CD14-positive monocyte (primary cell): Measurements from ENCODE around the gene MAOA. TPM values are rescaled to one million over a fixed set of nuclear protein-coding genes. Genes with fewer than 3 reads are reported as not detected.

Experiments used
- DNase-seq, 3 donors: peaks; one replicate each; pipeline ENCODE4 v3.0.0-alpha.2; 2011 to 2022
- H2AFZ ChIP-seq: 2 replicates; pipeline ENCODE4 v1.6.0; 2012; ENCODE audit warnings: mild to moderate bottlenecking, low read depth, low read length, inconsistent platforms; ENCODE audit not compliant: insufficient read depth, poor library complexity, severe bottlenecking
- H3K27ac ChIP-seq, 2 donors: 1 replicate in 1 of 2; 2 replicates in 1 of 2; pipeline ENCODE4 v1.5.1; 2012 to 2013; ENCODE audit warnings: low read length in 2 of 2, control low read depth in 1 of 2, inconsistent platforms in 1 of 2, low read depth in 1 of 2, mild to moderate bottlenecking in 1 of 2
- H3K27me3 ChIP-seq, 2 donors: one replicate each; pipeline versions ENCODE4 v1.6.0 to v1.6.1; 2011 to 2013; ENCODE audit warnings: low read length in 2 of 2; ENCODE audit not compliant: control insufficient read depth in 2 of 2, insufficient read depth in 2 of 2
- H3K36me3 ChIP-seq, 2 donors: replicated peaks in 1 of 2; 1 replicate in 1 of 2; 2 replicates in 1 of 2; pipeline versions ENCODE4 v1.5.1 to v1.6.1; 2012 to 2013; ENCODE audit warnings: low read length in 2 of 2, control low read depth in 1 of 2, inconsistent platforms in 1 of 2, mild to moderate bottlenecking in 1 of 2; ENCODE audit not compliant: insufficient read depth in 2 of 2, control insufficient read depth in 1 of 2
- H3K4me1 ChIP-seq, 2 donors: 1 replicate in 1 of 2; 2 replicates in 1 of 2; pipeline versions ENCODE4 v1.5.1 to v1.6.1; 2012 to 2013; ENCODE audit warnings: low read length in 2 of 2, control low read depth in 1 of 2, inconsistent platforms in 1 of 2, mild to moderate bottlenecking in 1 of 2, moderate library complexity in 1 of 2; ENCODE audit not compliant: insufficient read depth in 2 of 2, control insufficient read depth in 1 of 2
- H3K4me2 ChIP-seq: replicated peaks from 2 replicates; pipeline ENCODE3; 2012; ENCODE audit warnings: low read length, moderate library complexity, mild to moderate bottlenecking; ENCODE audit not compliant: poor library complexity, severe bottlenecking; ENCODE audit errors: extremely low read depth
- H3K4me3 ChIP-seq, 3 experiments: fragments of 200-600 bp in 1 of 3; sonication (generic) in 1 of 3; replicated peaks in 1 of 3; 1 replicate in 2 of 3; 2 replicates in 1 of 3; pipeline ENCODE4 v1.5.1; 2011 to 2013; ENCODE audit warnings: low read length in 3 of 3, mild to moderate bottlenecking in 3 of 3, control low read depth in 2 of 3, low read depth in 2 of 3, inconsistent platforms in 1 of 3, moderate library complexity in 1 of 3
- H3K79me2 ChIP-seq: 2 replicates; pipeline ENCODE4 v1.6.0; 2012; ENCODE audit warnings: mild to moderate bottlenecking, control low read depth, inconsistent platforms, low read length, moderate library complexity; ENCODE audit not compliant: insufficient read depth
- H3K9ac ChIP-seq: 2 replicates; pipeline ENCODE4 v1.6.0; 2017; ENCODE audit warnings: low read length, mild to moderate bottlenecking; ENCODE audit not compliant: insufficient read depth, poor library complexity, severe bottlenecking
- H3K9me3 ChIP-seq, 2 donors: replicated peaks in 1 of 2; 1 replicate in 1 of 2; 2 replicates in 1 of 2; pipeline versions ENCODE4 v1.5.1 to v1.6.1; 2012 to 2013; ENCODE audit warnings: low read length in 2 of 2, control low read depth in 1 of 2; ENCODE audit not compliant: control insufficient read depth in 1 of 2, insufficient read depth in 1 of 2
- H4K20me1 ChIP-seq: 2 replicates; pipeline ENCODE4 v1.6.0; 2012; ENCODE audit warnings: mild to moderate bottlenecking, low read length, control low read depth, moderate library complexity; ENCODE audit not compliant: insufficient read depth
- H3K27ac Mint-ChIP-seq, 7 donors: one replicate each; pipeline ENCODE4 v1.8.0; 2020; ENCODE audit warnings: mild to moderate bottlenecking in 7 of 7, mixed read lengths in 7 of 7, moderate library complexity in 6 of 7, inconsistent platforms in 2 of 7
- H3K27me3 Mint-ChIP-seq, 3 donors: one replicate each; pipeline ENCODE4 v1.8.0; 2021 to 2022; ENCODE audit warnings: low read depth in 3 of 3, mild to moderate bottlenecking in 3 of 3, mixed read lengths in 3 of 3, moderate library complexity in 3 of 3, inconsistent platforms in 1 of 3
- H3K36me3 Mint-ChIP-seq, 2 donors: one replicate each; pipeline ENCODE4 v1.8.0; 2020; ENCODE audit warnings: mixed read lengths in 2 of 2, inconsistent platforms in 1 of 2, mild to moderate bottlenecking in 1 of 2
- H3K4me1 Mint-ChIP-seq: one replicate; pipeline ENCODE4 v1.8.0; 2020; ENCODE audit warnings: mild to moderate bottlenecking, mixed read lengths
- H3K4me3 Mint-ChIP-seq, 2 donors: one replicate each; pipeline ENCODE4 v1.8.0; 2020; ENCODE audit warnings: mild to moderate bottlenecking in 2 of 2, mixed read lengths in 2 of 2, moderate library complexity in 1 of 2
- H3K9me3 Mint-ChIP-seq, 7 donors: one replicate each; pipeline ENCODE4 v1.8.0; 2020 to 2022; ENCODE audit warnings: mixed read lengths in 7 of 7, mild to moderate bottlenecking in 6 of 7, moderate library complexity in 6 of 7, inconsistent platforms in 2 of 7
- WGBS: methylation state at CpG from one replicate; pipeline ENCODE4 v1.1.5; 2013; ENCODE audit warnings: missing lambda C conversion rate; ENCODE audit not compliant: insufficient coverage; 5-methylcytosine and 5-hydroxymethylcytosine counted together
- intact Hi-C, 2 donors: fragments of 100-400 bp; cut with micrococcal nuclease; formaldehyde crosslinking; loops; one replicate each; pipeline versions ENCODE4 v1.15.0 to v1.15.1; 2023
- polyA plus RNA-seq, 3 donors: library from polyadenylated mRNA; depleted of rRNA in 1 of 3; unstranded in 2 of 3; stranded (reverse) in 1 of 3; fragments of 300-500 nt in 2 of 3; fragments of >200 nt in 1 of 3; fragmentation: Illumina TruSeq in 2 of 3; gene quantifications; 1 replicate in 2 of 3; 2 replicates in 1 of 3; pipeline ENCODE4 v1.2.3, GENCODE V29; 2012 to 2021
- TF ChIP-seq, protein P1 (sequence below): fragments of 200-600 bp; IDR thresholded peaks from one replicate; pipeline ENCODE4 v1.8.0; 2022; ENCODE audit warnings: antibody characterized with exemption, mild to moderate bottlenecking

Gene MAOA
- polyA plus RNA-seq, 3 donors = 0.11 to 0.56 (median 0.15) TPM

DNA sequence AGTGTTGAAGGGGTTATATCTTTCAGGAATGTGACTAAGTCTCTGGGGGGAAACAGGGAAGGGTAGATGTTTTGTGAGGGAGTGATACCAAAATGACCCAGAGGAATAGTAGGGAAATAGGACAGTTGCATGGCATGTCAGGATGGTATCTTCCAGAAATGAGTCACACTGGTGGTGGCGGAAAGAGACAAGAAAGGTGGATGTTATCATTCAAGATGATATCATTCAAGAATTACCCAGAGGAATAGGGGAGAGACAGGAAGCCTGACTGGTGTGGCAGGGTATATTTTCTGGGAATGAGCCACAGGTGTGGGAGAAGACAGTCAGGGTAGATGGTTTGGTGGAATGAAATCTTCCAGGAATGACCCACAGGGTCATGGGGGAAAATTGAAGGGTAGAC is 61.1 kb downstream of the MAOA start:
- H3K4me2 ChIP-seq = no peak overlapping the region
- no peaks in the 10 kb centered on the region for H3K36me3 ChIP-seq
- Mint-ChIP-seq H3K36me3 (no peaks in the 10 kb centered on the region), H3K9me3 (peaks cover 0 to 3% (median 2%) of the 10 kb centered on the region in 7 donors), H3K4me1 (no peaks in the 10 kb centered on the region), H3K27me3 (no peaks in the 10 kb centered on the region), H3K4me3 (no peak overlapping the region), H3K27ac (no peak overlapping the region)
- H2AFZ ChIP-seq = no peak overlapping the region
- 100% methylated on average over 1 of the region's 1 CpG for WGBS
- no peak for DNase-seq
- H4K20me1 ChIP-seq = no peaks in the 10 kb centered on the region
- TF ChIP-seq, protein P1, sequence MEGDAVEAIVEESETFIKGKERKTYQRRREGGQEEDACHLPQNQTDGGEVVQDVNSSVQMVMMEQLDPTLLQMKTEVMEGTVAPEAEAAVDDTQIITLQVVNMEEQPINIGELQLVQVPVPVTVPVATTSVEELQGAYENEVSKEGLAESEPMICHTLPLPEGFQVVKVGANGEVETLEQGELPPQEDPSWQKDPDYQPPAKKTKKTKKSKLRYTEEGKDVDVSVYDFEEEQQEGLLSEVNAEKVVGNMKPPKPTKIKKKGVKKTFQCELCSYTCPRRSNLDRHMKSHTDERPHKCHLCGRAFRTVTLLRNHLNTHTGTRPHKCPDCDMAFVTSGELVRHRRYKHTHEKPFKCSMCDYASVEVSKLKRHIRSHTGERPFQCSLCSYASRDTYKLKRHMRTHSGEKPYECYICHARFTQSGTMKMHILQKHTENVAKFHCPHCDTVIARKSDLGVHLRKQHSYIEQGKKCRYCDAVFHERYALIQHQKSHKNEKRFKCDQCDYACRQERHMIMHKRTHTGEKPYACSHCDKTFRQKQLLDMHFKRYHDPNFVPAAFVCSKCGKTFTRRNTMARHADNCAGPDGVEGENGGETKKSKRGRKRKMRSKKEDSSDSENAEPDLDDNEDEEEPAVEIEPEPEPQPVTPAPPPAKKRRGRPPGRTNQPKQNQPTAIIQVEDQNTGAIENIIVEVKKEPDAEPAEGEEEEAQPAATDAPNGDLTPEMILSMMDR = no peak
- no peaks in the 10 kb centered on the region for H3K27me3 ChIP-seq
- H3K9me3 ChIP-seq = peaks cover 34 to 44% of the 10 kb centered on the region in 2 donors
- H3K27ac ChIP-seq = no peak overlapping the region
- no peaks in the 10 kb centered on the region for H3K4me1 ChIP-seq
- intact Hi-C loops = no loop called here
- no peaks in the 10 kb centered on the region for H3K79me2 ChIP-seq
- no peak overlapping the region for H3K4me3 ChIP-seq
- H3K9ac ChIP-seq = no peak overlapping the region

DNA sequence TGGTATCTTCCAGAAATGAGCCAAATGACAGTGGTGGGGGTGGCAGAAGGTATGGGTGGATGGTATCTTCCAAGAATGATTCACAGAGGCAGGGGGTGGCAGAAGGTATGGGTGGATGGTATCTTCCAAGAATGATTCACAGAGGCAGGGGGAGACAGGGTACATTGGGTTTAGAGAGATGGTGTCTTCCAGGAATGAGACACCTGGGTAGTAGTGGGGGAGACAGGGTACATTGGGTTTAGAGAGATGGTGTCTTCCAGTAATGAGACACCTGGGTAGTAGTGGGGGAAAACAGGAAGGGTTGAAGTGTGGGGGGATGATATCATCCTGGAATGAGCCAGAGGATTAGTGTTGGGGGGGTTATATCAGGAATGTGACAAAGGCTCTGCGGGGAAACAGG is 62.0 kb downstream of the MAOA start:
- Histone ChIP-seq H3K9me3 (peaks cover 34 to 44% of the 10 kb centered on the region in 2 donors), H3K27me3 (no peaks in the 10 kb centered on the region), H4K20me1 (no peaks in the 10 kb centered on the region), H3K27ac (no peak overlapping the region), H3K36me3 (no peaks in the 10 kb centered on the region), H2AFZ (no peak overlapping the region), H3K79me2 (no peaks in the 10 kb centered on the region), H3K9ac (no peak overlapping the region), H3K4me2 (no peak overlapping the region), H3K4me1 (no peaks in the 10 kb centered on the region), H3K4me3 (no peak overlapping the region)
- DNase-seq = no peak
- Mint-ChIP-seq H3K36me3 (no peaks in the 10 kb centered on the region), H3K9me3 (peaks cover 0 to 10% (median 5%) of the 10 kb centered on the region in 7 donors), H3K27me3 (no peaks in the 10 kb centered on the region), H3K4me3 (no peak overlapping the region), H3K4me1 (no peaks in the 10 kb centered on the region), H3K27ac (no peak overlapping the region)
- intact Hi-C loops = no loop called here
- WGBS = 100% methylated on average over 1 of the region's 1 CpG
- TF ChIP-seq, protein P1 = no peak
